AG10803 (cell line): ENCODE measurements around the gene GLT6D1.

Source experiments
- DNase-seq: peaks from one replicate; pipeline ENCODE4 v3.0.0; 2010; ENCODE audit warnings: low read depth
- H3K4me3 ChIP-seq: 2 replicates; pipeline ENCODE4 v1.5.1; 2011; ENCODE audit warnings: mild to moderate bottlenecking, low read length, control low read depth
- CTCF ChIP-seq: conservative IDR thresholded peaks from 2 replicates; pipeline ENCODE4 v1.5.1; 2011; ENCODE audit warnings: mild to moderate bottlenecking, low read length, control low read depth, inconsistent platforms

GLT6D1 gene

DNA sequence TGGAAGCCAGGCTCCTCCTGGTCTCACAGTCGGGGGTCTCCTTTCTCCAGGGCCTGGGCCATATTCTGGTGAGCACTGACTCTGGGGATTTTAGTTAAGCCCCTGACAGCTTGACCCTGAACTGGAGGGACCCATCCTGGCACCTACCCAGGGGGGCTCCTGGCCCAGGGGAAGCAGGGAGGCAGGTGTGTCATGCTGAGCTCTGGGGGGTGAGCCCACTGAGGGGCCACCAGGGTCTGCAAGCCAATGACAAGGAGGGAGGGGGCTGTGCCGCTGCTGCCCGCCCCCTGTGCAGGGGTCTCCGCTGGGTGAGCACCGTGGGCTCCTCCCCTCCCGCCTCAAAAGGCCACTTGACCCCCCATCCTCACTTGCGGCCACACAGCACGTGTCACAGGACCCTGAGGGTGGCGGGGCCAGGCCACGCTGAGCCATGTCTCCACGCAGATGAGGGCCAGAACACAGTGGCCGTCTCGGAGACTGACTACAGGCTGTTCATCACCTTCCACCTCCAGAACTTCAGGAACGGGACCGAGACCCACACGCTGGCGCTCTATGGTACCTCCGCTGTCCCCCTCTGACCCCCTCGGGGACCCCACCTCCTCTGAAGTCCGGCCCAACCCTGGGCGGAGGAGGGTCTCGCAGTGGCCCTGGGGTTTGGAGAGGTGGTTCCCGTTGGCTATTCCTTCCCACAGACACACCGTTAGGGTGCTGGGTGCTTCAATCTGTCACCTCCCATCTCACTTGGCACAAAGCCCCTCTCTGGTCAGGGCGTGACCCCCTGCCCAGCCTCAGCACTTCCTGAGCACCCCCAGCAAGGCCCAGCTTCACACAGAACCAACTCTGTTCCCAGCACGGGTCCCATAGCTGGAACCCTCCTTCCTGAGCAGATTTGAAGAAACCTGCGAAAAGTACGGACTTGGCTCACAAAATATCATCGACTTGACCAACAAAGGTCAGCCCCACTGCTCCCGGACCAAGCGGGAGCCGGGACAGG is 25.8 kb upstream of the GLT6D1 start:
- no peak for DNase-seq
- no peak overlapping the region for H3K4me3 ChIP-seq
- TF ChIP-seq CTCF = no peak

DNA sequence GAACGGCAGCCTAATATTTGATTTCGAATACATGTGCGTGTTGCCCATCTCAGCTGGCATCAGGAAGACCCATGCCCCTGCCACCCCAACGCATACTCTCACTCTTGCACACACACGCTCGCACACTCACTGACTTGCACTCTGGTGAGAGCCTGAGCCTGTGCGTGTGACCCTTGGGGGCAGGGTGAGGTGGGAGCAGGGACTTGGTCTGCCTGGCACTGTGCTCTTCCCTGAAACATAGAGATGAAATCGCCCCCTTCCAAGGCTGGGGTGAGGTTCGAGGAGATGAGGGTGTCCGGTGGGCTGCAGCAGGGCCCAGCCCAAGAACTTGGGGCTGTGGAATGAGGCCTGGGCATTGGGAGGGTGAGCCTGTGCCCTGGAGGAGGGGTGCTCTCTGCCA is 24.9 kb upstream of the GLT6D1 start:
- no peak for TF ChIP-seq CTCF
- no peak overlapping the region for H3K4me3 ChIP-seq
- DNase-seq = no peak

DNA sequence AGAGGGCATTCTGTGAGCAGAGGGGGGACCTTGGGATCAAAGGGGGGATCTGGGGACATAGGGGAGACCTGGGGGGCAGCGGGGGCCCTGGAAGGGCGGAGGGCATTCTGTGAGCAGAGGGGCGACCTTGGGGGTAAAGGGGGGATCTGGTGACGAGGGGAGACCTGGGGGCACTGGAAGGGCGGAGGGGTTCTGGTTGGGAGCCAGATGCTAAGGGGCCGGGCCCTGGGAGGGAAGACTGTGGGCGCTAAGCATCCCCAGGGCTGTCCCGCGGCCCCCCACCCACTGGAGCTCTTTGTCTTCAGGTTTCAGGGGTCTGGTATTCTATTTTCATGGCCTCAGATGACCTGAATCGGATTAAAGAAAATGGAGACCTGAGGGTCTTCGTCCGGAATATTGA is 24.5 kb upstream of the GLT6D1 start:
- no peak for DNase-seq
- no peak for TF ChIP-seq CTCF
- no peak overlapping the region for H3K4me3 ChIP-seq

- no peak for DNase-seq
- H3K4me3 ChIP-seq = no peak overlapping the region
- TF ChIP-seq CTCF = no peak
Observed at GRCh38 chr9:135663451-135663770, 24.1 kb upstream of the GLT6D1 start.

GRCh38 chr9:135662758-135663450 is 23.6 kb upstream of the GLT6D1 start, which contains the start of gene LCN9:
Gene LCN9 (plus strand): TSS chr9:135663309. CDS start chr9:135663322, 13 bp downstream.
- no peak for TF ChIP-seq CTCF
- no peak for DNase-seq
- H3K4me3 ChIP-seq = no peak within 1 kb of the TSS

- no peak overlapping the region for H3K4me3 ChIP-seq
- no peak for DNase-seq
- TF ChIP-seq CTCF = no peak
Observed at GRCh38 chr9:135661816-135662560, 22.6 kb upstream of the GLT6D1 start.
